HG03139 (cell line): Measurements from ENCODE around the gene TNS3.
"Not testable (repeated sequence)": the region's sequence is repeated elsewhere in the genome, so short reads cannot be mapped to it uniquely, and the experiment has no call there.

Experiments
- ATAC-seq: cut with Tn5 transposase; IDR thresholded peaks from one replicate; pipeline ENCODE4 v1.9.1; 2021; ENCODE audit not compliant: unreplicated experiment

The TNS3 gene

GRCh38 chr7:47544416-47544815 is 37.5 kb downstream of the TNS3 start:
- no peak for ATAC-seq

- no peak for ATAC-seq
These were observed 38.2 kb downstream of the TNS3 start for GRCh38 chr7:47543714-47544113.

- ATAC-seq: no peak
These were observed 38.9 kb downstream of the TNS3 start for GRCh38 chr7:47543056-47543455.

- no peak for ATAC-seq
These were observed 39.9 kb downstream of the TNS3 start for GRCh38 chr7:47542051-47542450.

GRCh38 chr7:47541485-47541884 is 40.4 kb downstream of the TNS3 start:
- not testable (repeated sequence) for ATAC-seq

- ATAC-seq: no peak
These were observed 41.2 kb downstream of the TNS3 start for GRCh38 chr7:47540387-47541350.

- ATAC-seq: no peak
These were observed 41.9 kb downstream of the TNS3 start for GRCh38 chr7:47540053-47540386.

- ATAC-seq: no peak
These were observed 42.4 kb downstream of the TNS3 start for GRCh38 chr7:47539398-47540052.

- no peak for ATAC-seq
These were observed 43.0 kb downstream of the TNS3 start for GRCh38 chr7:47538846-47539311.

GRCh38 chr7:47537716-47538675 is 43.9 kb downstream of the TNS3 start:
- ATAC-seq: no peak

- no peak for ATAC-seq
These were observed 45.0 kb downstream of the TNS3 start for GRCh38 chr7:47536661-47537611.

GRCh38 chr7:47535704-47536628 is 45.9 kb downstream of the TNS3 start:
- no peak for ATAC-seq

GRCh38 chr7:47535035-47535703 is 46.7 kb downstream of the TNS3 start:
- no peak for ATAC-seq

GRCh38 chr7:47534322-47535034 is 47.4 kb downstream of the TNS3 start:
- ATAC-seq: no peak

- ATAC-seq: no peak
These were observed 50.1 kb downstream of the TNS3 start for GRCh38 chr7:47531584-47532492.

- ATAC-seq: no peak
These were observed 51.9 kb downstream of the TNS3 start for GRCh38 chr7:47529826-47530555.
